Nephron progenitor cell (in vitro differentiated cells): ENCODE data around the gene TRPC6.

Experiments
- DNase-seq: peaks from one replicate; pipeline ENCODE4 v3.0.0; 2021
- H3K27ac Mint-ChIP-seq: 2 replicates; pipeline ENCODE4 v1.8.0; 2021; ENCODE audit warnings: mild to moderate bottlenecking, moderate library complexity, mixed read lengths
- H3K27me3 Mint-ChIP-seq: 2 replicates; pipeline ENCODE4 v1.8.0; 2021; ENCODE audit warnings: mild to moderate bottlenecking, low read depth, mixed read lengths; ENCODE audit not compliant: poor library complexity
- H3K36me3 Mint-ChIP-seq: 2 replicates; pipeline ENCODE4 v1.8.0; 2021; ENCODE audit warnings: low read depth, mixed read lengths
- H3K4me1 Mint-ChIP-seq: 2 replicates; pipeline ENCODE4 v1.8.0; 2021; ENCODE audit warnings: mixed read lengths
- H3K4me3 Mint-ChIP-seq: 2 replicates; pipeline ENCODE4 v1.8.0; 2021; ENCODE audit warnings: mild to moderate bottlenecking, moderate library complexity, mixed read lengths
- H3K9me3 Mint-ChIP-seq: 2 replicates; pipeline ENCODE4 v1.8.0; 2021; ENCODE audit warnings: mild to moderate bottlenecking, moderate library complexity, mixed read lengths
- TF ChIP-seq, protein P1 (sequence below): fragments of 200-600 bp; sonication (generic); IDR thresholded peaks from 2 replicates; pipeline ENCODE4 v1.5.0; 2021; ENCODE audit warnings: antibody characterized with exemption

The TRPC6 gene

DNA sequence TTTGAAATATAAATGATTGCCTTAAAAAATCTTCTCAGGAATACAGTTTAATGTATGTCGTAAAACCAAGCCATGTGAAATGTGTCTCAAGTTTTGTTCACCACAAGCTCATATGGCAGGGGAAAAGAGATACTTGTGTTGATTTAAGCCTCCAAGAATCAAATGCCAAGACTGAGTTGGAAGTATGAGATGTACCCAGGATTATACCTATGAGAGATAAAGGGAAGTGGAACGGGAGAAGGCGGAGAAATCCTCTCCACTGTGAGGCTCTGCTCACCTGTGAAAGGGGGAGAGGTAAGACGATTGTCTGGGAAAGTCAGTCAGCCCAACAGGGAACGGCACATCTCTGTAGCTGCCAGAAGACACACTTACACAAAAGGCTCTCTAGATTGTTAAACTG is 124.8 kb downstream of the TRPC6 start:
- TF ChIP-seq, protein P1, sequence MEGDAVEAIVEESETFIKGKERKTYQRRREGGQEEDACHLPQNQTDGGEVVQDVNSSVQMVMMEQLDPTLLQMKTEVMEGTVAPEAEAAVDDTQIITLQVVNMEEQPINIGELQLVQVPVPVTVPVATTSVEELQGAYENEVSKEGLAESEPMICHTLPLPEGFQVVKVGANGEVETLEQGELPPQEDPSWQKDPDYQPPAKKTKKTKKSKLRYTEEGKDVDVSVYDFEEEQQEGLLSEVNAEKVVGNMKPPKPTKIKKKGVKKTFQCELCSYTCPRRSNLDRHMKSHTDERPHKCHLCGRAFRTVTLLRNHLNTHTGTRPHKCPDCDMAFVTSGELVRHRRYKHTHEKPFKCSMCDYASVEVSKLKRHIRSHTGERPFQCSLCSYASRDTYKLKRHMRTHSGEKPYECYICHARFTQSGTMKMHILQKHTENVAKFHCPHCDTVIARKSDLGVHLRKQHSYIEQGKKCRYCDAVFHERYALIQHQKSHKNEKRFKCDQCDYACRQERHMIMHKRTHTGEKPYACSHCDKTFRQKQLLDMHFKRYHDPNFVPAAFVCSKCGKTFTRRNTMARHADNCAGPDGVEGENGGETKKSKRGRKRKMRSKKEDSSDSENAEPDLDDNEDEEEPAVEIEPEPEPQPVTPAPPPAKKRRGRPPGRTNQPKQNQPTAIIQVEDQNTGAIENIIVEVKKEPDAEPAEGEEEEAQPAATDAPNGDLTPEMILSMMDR: no peak
- H3K27me3 Mint-ChIP-seq: no peaks in the 10 kb centered on the region
- peaks cover 25% of the 10 kb centered on the region for H3K36me3 Mint-ChIP-seq
- no peak overlapping the region for H3K27ac Mint-ChIP-seq
- H3K9me3 Mint-ChIP-seq: peaks cover 32% of the 10 kb centered on the region
- no peak overlapping the region for H3K4me3 Mint-ChIP-seq
- no peaks in the 10 kb centered on the region for H3K4me1 Mint-ChIP-seq
- DNase-seq: no peak

DNA sequence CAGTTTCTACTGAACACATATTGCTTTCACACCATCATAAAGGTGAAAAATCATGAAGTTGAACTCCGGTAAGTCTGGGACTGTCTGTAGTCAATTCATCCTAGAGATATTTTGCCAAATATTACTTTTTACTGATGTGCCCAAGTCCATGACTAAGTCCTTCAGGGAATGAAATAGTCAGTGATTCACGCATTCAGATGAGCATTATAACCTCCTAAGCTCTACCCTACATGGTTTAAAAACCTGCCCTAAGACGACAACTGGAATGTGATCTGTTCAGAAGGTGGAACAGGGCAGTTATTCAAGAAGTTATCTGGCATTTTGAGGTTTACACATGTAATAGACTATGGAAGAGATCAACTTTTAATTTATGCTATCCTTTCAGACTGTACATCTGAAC is 125.6 kb downstream of the TRPC6 start:
- no peak overlapping the region for H3K27ac Mint-ChIP-seq
- H3K4me3 Mint-ChIP-seq: no peak overlapping the region
- H3K4me1 Mint-ChIP-seq: no peaks in the 10 kb centered on the region
- no peak for DNase-seq
- H3K9me3 Mint-ChIP-seq: peaks cover 26% of the 10 kb centered on the region
- H3K27me3 Mint-ChIP-seq: no peaks in the 10 kb centered on the region
- peaks cover 25% of the 10 kb centered on the region for H3K36me3 Mint-ChIP-seq
- TF ChIP-seq, protein P1: no peak

DNA sequence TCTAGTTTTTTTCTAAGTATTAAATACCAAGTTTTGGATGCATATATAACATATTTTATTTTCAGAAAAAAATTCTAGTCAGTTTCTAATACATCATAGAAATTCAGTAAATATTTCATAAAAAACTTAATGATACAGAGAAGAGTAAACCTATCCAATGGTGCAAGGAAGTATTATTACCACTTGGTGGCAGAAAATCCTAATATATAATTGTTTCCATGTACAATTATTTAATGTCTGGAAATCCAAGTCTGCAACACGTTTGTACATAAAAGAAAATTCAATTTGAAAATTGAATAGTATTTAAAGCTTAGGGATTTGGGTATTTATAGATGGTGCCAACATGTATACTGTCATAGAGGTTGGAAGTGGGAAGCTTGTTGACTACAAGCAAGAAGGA is 127.0 kb downstream of the TRPC6 start:
- Mint-ChIP-seq H3K36me3 (peaks cover 18% of the 10 kb centered on the region), H3K27me3 (no peaks in the 10 kb centered on the region), H3K4me3 (no peak overlapping the region), H3K4me1 (no peaks in the 10 kb centered on the region), H3K27ac (no peak overlapping the region), H3K9me3 (peaks cover 13% of the 10 kb centered on the region)
- DNase-seq: no peak
- TF ChIP-seq, protein P1: peak; percentile 40

DNA sequence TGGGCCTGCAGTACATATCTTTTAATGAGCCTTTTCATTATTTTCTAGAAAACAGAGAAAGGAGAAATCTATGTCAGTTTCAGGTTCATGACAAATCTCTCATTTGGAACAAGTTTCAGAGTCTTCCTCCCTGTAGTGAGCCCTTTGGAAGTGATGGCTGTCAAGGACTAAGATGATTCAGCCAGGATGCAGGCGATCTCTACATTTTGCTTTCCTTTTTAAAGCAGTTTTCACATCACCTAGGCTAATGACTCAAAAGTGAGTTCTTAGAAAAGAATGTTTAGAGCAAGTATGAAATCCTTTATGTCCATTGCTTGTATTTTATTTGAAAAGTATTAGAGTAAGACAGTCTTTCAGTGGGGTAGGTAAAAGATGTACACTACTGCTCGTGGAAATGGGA is 130.1 kb downstream of the TRPC6 start:
- Mint-ChIP-seq H3K9me3 (peaks cover 3% of the 10 kb centered on the region), H3K4me1 (no peaks in the 10 kb centered on the region), H3K4me3 (no peak overlapping the region), H3K27ac (no peak overlapping the region), H3K27me3 (no peaks in the 10 kb centered on the region), H3K36me3 (peaks cover 4% of the 10 kb centered on the region)
- TF ChIP-seq, protein P1: no peak
- DNase-seq: no peak

DNA sequence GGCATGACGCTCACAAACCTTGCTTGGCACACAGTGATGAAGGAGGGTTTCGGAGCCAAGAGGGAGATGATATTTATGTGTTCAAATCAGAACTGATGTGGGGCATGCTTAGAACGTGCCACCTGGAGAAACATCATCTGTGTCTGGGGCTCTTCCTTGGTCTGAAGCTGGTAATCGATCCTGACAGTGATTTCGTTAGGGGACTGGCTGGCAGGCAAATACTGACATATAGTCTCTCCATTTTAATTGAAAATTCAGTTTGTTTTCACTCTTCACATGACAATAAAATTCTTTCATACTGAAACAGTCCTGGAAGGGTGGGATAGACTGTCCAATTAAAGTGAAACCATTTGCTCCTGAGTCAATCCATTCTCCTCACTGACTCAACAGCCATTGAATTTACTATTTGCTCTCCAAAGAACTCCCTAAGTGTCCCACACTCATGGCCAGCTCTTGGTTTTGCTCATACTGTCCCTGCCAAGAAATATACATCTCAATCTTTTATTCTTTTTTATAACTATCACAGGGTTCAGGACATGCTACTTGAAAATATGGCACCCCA is 134.8 kb downstream of the TRPC6 start:
- H3K9me3 Mint-ChIP-seq: no peaks in the 10 kb centered on the region
- H3K36me3 Mint-ChIP-seq: no peaks in the 10 kb centered on the region
- TF ChIP-seq, protein P1: no peak
- H3K4me3 Mint-ChIP-seq: no peak overlapping the region
- H3K4me1 Mint-ChIP-seq: no peaks in the 10 kb centered on the region
- peaks cover 2% of the 10 kb centered on the region for H3K27me3 Mint-ChIP-seq
- no peak for DNase-seq
- H3K27ac Mint-ChIP-seq: no peak overlapping the region

DNA sequence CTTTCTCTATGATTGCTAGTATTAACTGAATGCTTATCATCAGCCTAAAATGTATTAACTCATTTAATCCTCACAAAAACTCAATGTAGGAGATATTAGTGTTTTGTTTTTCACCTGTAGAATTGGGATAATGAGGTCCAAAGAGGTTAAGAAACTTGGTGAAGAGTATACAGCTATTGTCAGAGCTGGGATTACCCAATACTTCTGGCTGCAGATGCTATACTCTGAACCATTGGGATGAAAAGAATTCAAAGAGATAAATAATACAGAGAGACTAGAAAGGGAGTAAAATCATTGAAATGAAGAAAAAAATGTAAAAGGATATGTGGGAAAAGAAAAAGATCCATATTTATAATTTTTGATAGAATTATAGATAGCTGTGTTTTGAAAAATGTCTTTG is 137.1 kb downstream of the TRPC6 start:
- TF ChIP-seq, protein P1: no peak
- H3K27me3 Mint-ChIP-seq: peaks cover 6% of the 10 kb centered on the region
- no peaks in the 10 kb centered on the region for H3K9me3 Mint-ChIP-seq
- no peak overlapping the region for H3K27ac Mint-ChIP-seq
- H3K4me3 Mint-ChIP-seq: no peak overlapping the region
- no peak for DNase-seq
- no peaks in the 10 kb centered on the region for H3K36me3 Mint-ChIP-seq
- H3K4me1 Mint-ChIP-seq: no peaks in the 10 kb centered on the region
